HepG2 (cell line): ENCODE results near the gene ILDR2. TPM values are rescaled to one million over a fixed set of nuclear protein-coding genes. Genes with fewer than 3 reads are reported as not detected.

Source experiments
- ATAC-seq: fragments of 200-7000 bp; cut with Tn5 transposase; 3 replicates; pipeline ENCODE4 v1.9.1; 2020; ENCODE audit warnings: mild to moderate bottlenecking, moderate library complexity
- BruUV-seq: library from RNA; stranded (reverse); fragments of 400-500 nt; replicated peaks from 2 replicates; lab custom pipeline; 2021; lab: Mats Ljungman, UMichigan
- CTCF ChIA-PET: fragments of 300-600 bp; formaldehyde crosslinking; extraction: SDS; loops from one replicate; lab custom pipeline; 2021; ENCODE audit warnings: low total read pairs, inconsistent platforms, low intra/inter-chr PET ratio; lab: Yijun Ruan, JAX
- POLR2A ChIA-PET: fragments of 350-600 bp; sonication (Branson Sonifier 250); formaldehyde crosslinking; loops from one replicate; lab custom pipeline; 2020; ENCODE audit warnings: antibody characterized with exemption, inconsistent platforms; lab: Yijun Ruan, JAX
- DNase-seq: peaks from one replicate; pipeline ENCODE4 v3.0.0-alpha.2; 2015; ENCODE audit warnings: low spot score
- FAIRE-seq: peaks from 3 replicates; lab custom pipeline; 2011; peaks lifted over from hg19 to GRCh38; lab: Jason Lieb, UNC
- H2AFZ ChIP-seq: one replicate; pipeline ENCODE4 v1.6.1; 2011; ENCODE audit warnings: low read length, inconsistent platforms
- H3K27ac ChIP-seq: fragments of 300-600 bp; 3 replicates; pipeline ENCODE4 v1.8.0; 2011; ENCODE audit warnings: mixed run types, mild to moderate bottlenecking, mixed read lengths, low read length, inconsistent platforms; ENCODE audit not compliant: insufficient read depth; ENCODE audit errors: extremely low read length
- H3K27me3 ChIP-seq, 2 experiments: fragments of 200-600 bp in 1 of 2; 2 replicates in 1 of 2; 3 replicates in 1 of 2; pipeline versions ENCODE4 v1.6.0 to v1.8.0; 2011; ENCODE audit warnings: low read length in 2 of 2, mild to moderate bottlenecking in 2 of 2, moderate library complexity in 2 of 2, inconsistent platforms in 1 of 2; ENCODE audit not compliant: insufficient read depth in 2 of 2, control insufficient read depth in 1 of 2
- H3K36me3 ChIP-seq, 2 experiments: fragments of 200-600 bp in 1 of 2; replicated peaks in 1 of 2; 2 replicates in 1 of 2; 3 replicates in 1 of 2; pipeline versions ENCODE4 v1.5.1 to v1.8.0; 2011; ENCODE audit warnings: low read length in 2 of 2, inconsistent platforms in 1 of 2; ENCODE audit not compliant: insufficient read depth in 2 of 2, control insufficient read depth in 1 of 2
- H3K4me1 ChIP-seq: 2 replicates; pipeline ENCODE4 v1.5.1; 2012; ENCODE audit warnings: low read length, inconsistent platforms; ENCODE audit not compliant: insufficient read depth
- H3K4me2 ChIP-seq: 2 replicates; pipeline ENCODE4 v1.6.0; 2011; ENCODE audit warnings: low read depth, low read length, inconsistent platforms
- H3K4me3 ChIP-seq, 3 experiments: fragments of 200-600 bp in 1 of 3; sonication (generic), shearing (Covaris generic) in 1 of 3; replicated peaks in 1 of 3; 2 replicates each; pipeline ENCODE4 v1.5.1; 2011 to 2016; ENCODE audit warnings: low read length in 3 of 3, inconsistent platforms in 2 of 3, low read depth in 2 of 3, mild to moderate bottlenecking in 2 of 3, control low read depth in 1 of 3, mixed read lengths in 1 of 3; ENCODE audit not compliant: insufficient read depth in 1 of 3
- H3K79me2 ChIP-seq: one replicate; pipeline ENCODE4 v1.6.1; 2011; ENCODE audit warnings: low read length, inconsistent platforms; ENCODE audit not compliant: insufficient read depth
- H3K9ac ChIP-seq: 2 replicates; pipeline ENCODE4 v1.6.0; 2011; ENCODE audit warnings: mild to moderate bottlenecking, low read depth, low read length, inconsistent platforms; ENCODE audit not compliant: insufficient read depth
- H3K9me3 ChIP-seq: 2 replicates; pipeline ENCODE4 v1.5.1; 2012; ENCODE audit warnings: mild to moderate bottlenecking, low read length
- H4K20me1 ChIP-seq: 2 replicates; pipeline ENCODE4 v1.6.0; 2011; ENCODE audit warnings: inconsistent platforms, mild to moderate bottlenecking, low read length, moderate library complexity; ENCODE audit not compliant: insufficient read depth
- AKNA ChIP-seq: sonication (generic); formaldehyde crosslinking; IDR thresholded peaks from 2 replicates; pipeline ENCODE4 v1.4.0; 2020; ENCODE audit warnings: missing genetic modification reagents, borderline replicate concordance
- CBFB ChIP-seq: sonication (generic); formaldehyde crosslinking; IDR thresholded peaks from 2 replicates; pipeline ENCODE4 v1.4.0; 2020; ENCODE audit warnings: missing genetic modification reagents
- GLI4 ChIP-seq: sonication (generic); formaldehyde crosslinking; IDR thresholded peaks from 2 replicates; pipeline ENCODE4 v1.5.1; 2020; ENCODE audit warnings: missing genetic modification reagents, mild to moderate bottlenecking, moderate library complexity, borderline replicate concordance
- HDAC6 ChIP-seq: fragments of 200-600 bp; sonication (generic); IDR thresholded peaks from 2 replicates; pipeline ENCODE4 v1.7.0; 2017; ENCODE audit warnings: mild to moderate bottlenecking, antibody characterized with exemption, low read length, low read depth
- HNF4G ChIP-seq, 2 experiments: sonication (generic) in 1 of 2; formaldehyde crosslinking in 1 of 2; IDR thresholded peaks; 2 replicates each; pipeline versions ENCODE4 v1.4.0 to v1.6.1; 2011 to 2020; ENCODE audit warnings: borderline replicate concordance in 2 of 2, low read depth in 2 of 2, mild to moderate bottlenecking in 2 of 2, low read length in 1 of 2, missing genetic modification reagents in 1 of 2, moderate library complexity in 1 of 2
- NFKB2 ChIP-seq: sonication (generic); formaldehyde crosslinking; IDR thresholded peaks from 2 replicates; pipeline ENCODE4 v1.4.0; 2020; ENCODE audit warnings: missing genetic modification reagents, borderline replicate concordance
- POGK ChIP-seq: sonication (generic); formaldehyde crosslinking; conservative IDR thresholded peaks from 2 replicates; pipeline ENCODE4 v1.8.0; 2022; ENCODE audit warnings: mild to moderate bottlenecking, moderate library complexity, missing genetic modification reagents
- SOX13 ChIP-seq, 3 experiments: fragments of 450-650 bp in 1 of 3; sonication (generic) in 1 of 3; formaldehyde crosslinking in 1 of 3; IDR thresholded peaks in 2 of 3; conservative IDR thresholded peaks in 1 of 3; 2 replicates each; pipeline versions ENCODE4 v1.5.0 to v1.6.1; 2016 to 2020; ENCODE audit warnings: antibody characterized with exemption in 1 of 3, mild to moderate bottlenecking in 1 of 3, missing compliant biosample characterization in 1 of 3, missing genetic modification reagents in 1 of 3, moderate library complexity in 1 of 3
- ZNF205 ChIP-seq: IDR thresholded peaks from 2 replicates; pipeline ENCODE4 v1.6.1; 2018; ENCODE audit warnings: missing biosample characterization, missing genetic modification reagents
- WGBS: methylation state at CpG from one replicate; pipeline ENCODE4 v1.1.6; 2017; ENCODE audit warnings: low lambda C conversion rate; 5-methylcytosine and 5-hydroxymethylcytosine counted together
- in situ Hi-C: cut with HindIII; loops from 2 replicates; pipeline ENCODE4 v1.10.0; 2017; ENCODE audit warnings: low pct_unique_long_range_greater_than_20kb; ENCODE audit not compliant: extremely low pct_ligation_motif_present
- intact Hi-C: fragments of 100-400 bp; cut with micrococcal nuclease; formaldehyde crosslinking; loops from one replicate; pipeline ENCODE4 v1.10.0; 2022; ENCODE audit not compliant: unreplicated experiment
- polyA plus RNA-seq, 8 experiments: library from polyadenylated mRNA; depleted of rRNA in 3 of 8; stranded (reverse) in 7 of 8; unstranded in 1 of 8; fragments of >200 nt; fragmentation: Illumina TruSeq in 4 of 8; extraction: Trizol in 4 of 8; gene quantifications; 2 replicates each; pipeline versions ENCODE4 v1.2.1 to v1.2.3, GENCODE V29; 2011 to 2016; ENCODE audit warnings: low read depth in 4 of 8, missing spikeins in 1 of 8, mixed read lengths in 1 of 8; ENCODE audit not compliant: insufficient read depth in 1 of 8
- total RNA-seq, 5 experiments: library from RNA; depleted of rRNA; stranded (reverse); fragments of >200 nt; fragmentation: Illumina TruSeq; extraction: Trizol; gene quantifications; 2 replicates each; pipeline ENCODE4 v1.2.3, GENCODE V29; 2016; ENCODE audit warnings: low read depth in 1 of 5

ILDR2 gene
- total and polyA plus RNA-seq, 2 of the 13 experiments (the other 11 are each of a cell fraction or from before 2014, with no cell fraction given): 0.04 TPM; not detected in 1

DNA sequence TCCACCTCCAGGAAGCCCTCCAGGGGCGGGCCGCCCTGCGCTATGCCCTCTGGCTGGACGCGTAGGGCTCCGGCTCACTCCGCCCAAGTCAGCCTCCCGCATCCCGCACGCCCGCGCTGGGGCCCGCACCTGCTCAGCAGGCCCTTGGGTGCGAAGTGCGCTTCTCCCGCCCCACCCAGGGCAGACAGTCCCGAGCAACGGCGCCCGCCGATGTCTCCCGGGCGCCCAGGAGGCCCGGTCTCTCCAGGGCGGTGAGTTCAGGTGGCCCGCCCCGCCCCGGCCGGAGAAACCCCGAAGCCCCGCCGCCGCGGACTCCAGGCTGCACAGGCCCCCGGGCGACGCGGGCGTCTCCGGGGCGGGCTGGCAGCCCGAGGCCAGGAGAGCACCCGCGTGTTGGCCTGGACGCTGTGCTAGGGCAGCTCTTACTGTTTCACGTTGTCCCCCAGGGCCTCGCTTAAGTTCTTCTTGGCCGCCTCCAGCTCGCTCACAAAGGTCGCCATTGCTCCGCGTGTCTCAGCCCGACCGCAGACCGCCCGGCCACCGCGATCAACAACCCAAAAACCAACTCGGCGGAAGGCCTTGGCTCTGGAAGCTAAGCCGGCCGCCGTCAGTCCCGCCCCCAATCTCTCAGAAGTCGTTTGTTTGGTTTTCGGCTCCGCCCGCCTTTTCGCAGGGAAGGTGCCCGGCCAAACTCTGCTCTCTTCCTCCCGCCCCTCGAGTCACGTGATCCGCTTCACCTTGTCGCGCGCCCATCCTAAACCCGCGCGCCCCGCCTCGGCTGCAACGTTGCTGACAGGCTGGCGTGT, 99.4 kb downstream of the ILDR2 start, which contains the start of gene TADA1:
Gene TADA1, minus strand, starts transcription at position 531 of the 806 bp plus-strand sequence. Its CDS starts 31 bp downstream, at position 500.
- H3K36me3 ChIP-seq: no peaks in the 10 kb centered on the region; a peak in 1 of 5 replicates
- ChIA-PET POLR2A (interaction anchor here (0.7 to 3.5 kb wide), 7 partner anchors 33 to 1178 kb away, joined by 3 to 41 read pairs (median 5); partner anchors contain the start of genes CREG1, POGK and POU2F1), CTCF (no interaction called here)
- peaks cover 42% of the 10 kb centered on the region for H3K79me2 ChIP-seq
- H3K4me1 ChIP-seq: peaks cover 58% of the 10 kb centered on the region
- in situ Hi-C loops (no loop called here), intact Hi-C loops (loop anchor here (1.0 kb wide), 2 partner anchors 37 to 344 kb away; partner anchors contain the start of genes POGK and POU2F1)
- peaks cover 6% of the 10 kb centered on the region for H4K20me1 ChIP-seq
- no TSS peak for BruUV-seq
- H3K4me2 ChIP-seq: peak within 1 kb of the TSS; percentile 93
- H3K9ac ChIP-seq: peak within 1 kb of the TSS; percentile 93
- DNase-seq (peak; percentile 96), ATAC-seq (peak; percentile 91), FAIRE-seq (peak; percentile 81)
- no peaks in the 10 kb centered on the region; a peak in 1 of 5 replicates for H3K27me3 ChIP-seq
- peak within 1 kb of the TSS; percentile 99 for H3K27ac ChIP-seq
- no peaks in the 10 kb centered on the region for H3K9me3 ChIP-seq
- 0% methylated on average over 27 of the region's 84 CpGs for WGBS
- H3K4me3 ChIP-seq: peak within 1 kb of the TSS; percentile 86 to 93 (median 92)
- H2AFZ ChIP-seq: peak within 1 kb of the TSS; percentile 94
- TF ChIP-seq AKNA (CRISPR knock-in tag): 0 out of 2 replicates have a peak, but pooled peaks have one; percentile 34
- TF ChIP-seq POGK (CRISPR knock-in tag): peak; percentile 44
- TF ChIP-seq HNF4G (IDR thresholded peaks at IDR 0.05; ENCODE audit: borderline replicate concordance, low read depth, low read length): no peak
- peak; percentile 69; the same call in 1 of the 2 replicates for TF ChIP-seq HNF4G (CRISPR knock-in tag; IDR thresholded peaks at IDR 0.05; ENCODE audit: borderline replicate concordance, low read depth)
- peak; percentile 73; the same call in 1 of the 2 replicates for TF ChIP-seq NFKB2
- TF ChIP-seq ZNF205 (CRISPR knock-in tag): peak; percentile 33; the same call in 1 of the 2 replicates
- TF ChIP-seq HDAC6: no peak
- TF ChIP-seq GLI4 (CRISPR knock-in tag): peak; percentile 69; the same call in 1 of the 2 replicates
- peak; percentile 89 for TF ChIP-seq CBFB (CRISPR knock-in tag)
- no peak for TF ChIP-seq SOX13 (IDR thresholded peaks at IDR 0.05)
- TF ChIP-seq SOX13 (CRISPR knock-in tag; conservative IDR thresholded peaks at IDR 0.05 in 1 of 2, IDR thresholded peaks at IDR 0.05 in 1 of 2): peak in 1 of 2 experiments; percentile 61; a peak in 2 of 4 replicates
